Upper lobe of left lung (tissue), 4 donors: ENCODE data around the gene AKNA.

Source experiments
- CTCF ChIP-seq, 6 experiments: fragments of 450-650 bp in 4 of 6; fragments of 200-600 bp in 2 of 6; sonication (generic) in 2 of 6; IDR thresholded peaks; one replicate each; pipeline ENCODE4 v1.5.1; 2016 to 2019; ENCODE audit warnings: antibody characterized with exemption in 6 of 6
- EP300 ChIP-seq, 4 donors: sonication (generic); formaldehyde crosslinking; IDR thresholded peaks; one replicate each; pipeline ENCODE4 v1.5.1; 2017; ENCODE audit warnings: antibody characterized with exemption in 4 of 4, control low read depth in 2 of 4
- POLR2A ChIP-seq, 4 donors: fragments of 450-650 bp; IDR thresholded peaks; one replicate each; pipeline ENCODE4 v1.5.1; 2016 to 2017; ENCODE audit warnings: antibody characterized with exemption in 4 of 4, mild to moderate bottlenecking in 2 of 4

GRCh38 chr9:114344188-114344566 lies 43.6 kb downstream of the AKNA start:
- TF ChIP-seq CTCF (IDR thresholded peaks at IDR 0.05) (no peak), POLR2A (IDR thresholded peaks at IDR 0.05) (no peak), EP300 (IDR thresholded peaks at IDR 0.05) (no peak)
